Liver (tissue), 9 donors: Measurements from ENCODE around the gene CEACAM18. TPM values are rescaled to one million over a fixed set of nuclear protein-coding genes. Genes with fewer than 3 reads are reported as not detected.
"Not testable (repeated sequence)": the region's sequence is repeated elsewhere in the genome, so short reads cannot be mapped to it uniquely, and the experiment has no call there.

Source experiments
- DNase-seq: peaks from one replicate; pipeline ENCODE4 v3.0.0-alpha.2; 2017; ENCODE audit warnings: low spot score
- H3K27ac ChIP-seq, 2 donors: one replicate each; pipeline ENCODE4 v1.7.0; 2013; ENCODE audit warnings: inconsistent platforms in 2 of 2, low read length in 2 of 2, control low read depth in 1 of 2, low read depth in 1 of 2, mild to moderate bottlenecking in 1 of 2
- H3K27me3 ChIP-seq, 4 donors: one replicate each; pipeline versions ENCODE4 v1.6.1 to v1.7.0; 2013; ENCODE audit warnings: low read length in 3 of 4, inconsistent platforms in 1 of 4, mild to moderate bottlenecking in 1 of 4, moderate library complexity in 1 of 4; ENCODE audit not compliant: control insufficient read depth in 4 of 4, insufficient read depth in 4 of 4
- H3K36me3 ChIP-seq, 4 donors: one replicate each; pipeline versions ENCODE4 v1.6.1 to v1.7.0; 2013; ENCODE audit warnings: low read length in 3 of 4, mild to moderate bottlenecking in 3 of 4, low read depth in 1 of 4, moderate library complexity in 1 of 4; ENCODE audit not compliant: control insufficient read depth in 4 of 4, insufficient read depth in 3 of 4
- H3K4me1 ChIP-seq, 4 donors: one replicate each; pipeline versions ENCODE4 v1.6.1 to v1.7.0; 2013; ENCODE audit warnings: low read length in 3 of 4, mild to moderate bottlenecking in 3 of 4, moderate library complexity in 1 of 4; ENCODE audit not compliant: control insufficient read depth in 4 of 4, insufficient read depth in 4 of 4
- H3K4me3 ChIP-seq, 3 donors: one replicate each; pipeline versions ENCODE4 v1.6.1 to v1.7.0; 2013; ENCODE audit warnings: low read length in 3 of 3, control low read depth in 1 of 3, low read depth in 1 of 3, mild to moderate bottlenecking in 1 of 3
- H3K9ac ChIP-seq, 2 donors: one replicate each; pipeline ENCODE4 v1.7.0; 2013; ENCODE audit warnings: low read length in 2 of 2, mild to moderate bottlenecking in 2 of 2, moderate library complexity in 2 of 2, control low read depth in 1 of 2, low read depth in 1 of 2
- H3K9me3 ChIP-seq, 4 donors: one replicate each; pipeline versions ENCODE4 v1.6.1 to v1.7.0; 2013; ENCODE audit warnings: low read length in 3 of 4; ENCODE audit not compliant: control insufficient read depth in 4 of 4
- ATF3 ChIP-seq: IDR thresholded peaks from 2 replicates; pipeline ENCODE4 v1.6.1; 2016; ENCODE audit warnings: antibody characterized with exemption
- CTCF ChIP-seq: fragments of 150-350 bp; IDR thresholded peaks from 2 replicates; pipeline ENCODE4 v1.5.1; 2017; ENCODE audit warnings: improper control_type of control experiment, low read depth, low read length; ENCODE audit not compliant: missing input control
- EGR1 ChIP-seq, 2 donors: IDR thresholded peaks; 2 replicates each; pipeline ENCODE4 v1.6.1; 2016 to 2018; ENCODE audit warnings: antibody characterized with exemption in 2 of 2, low read depth in 2 of 2
- FOXA1 ChIP-seq: IDR thresholded peaks from 2 replicates; pipeline ENCODE4 v1.6.1; 2016; ENCODE audit warnings: antibody characterized with exemption
- FOXA2 ChIP-seq: IDR thresholded peaks from 2 replicates; pipeline ENCODE4 v1.6.1; 2016; ENCODE audit warnings: antibody characterized with exemption
- GABPA ChIP-seq, 2 donors: IDR thresholded peaks in 1 of 2; conservative IDR thresholded peaks in 1 of 2; 2 replicates each; pipeline ENCODE4 v1.6.1; 2016; ENCODE audit warnings: antibody characterized with exemption in 2 of 2, mild to moderate bottlenecking in 1 of 2, moderate library complexity in 1 of 2
- HNF4A ChIP-seq, 2 donors: conservative IDR thresholded peaks; 2 replicates each; pipeline ENCODE4 v1.6.1; 2016; ENCODE audit warnings: antibody characterized with exemption in 2 of 2, mild to moderate bottlenecking in 2 of 2
- HNF4G ChIP-seq: IDR thresholded peaks from 2 replicates; pipeline ENCODE4 v1.6.1; 2016; ENCODE audit warnings: antibody characterized with exemption
- MAX ChIP-seq: IDR thresholded peaks from 2 replicates; pipeline ENCODE4 v1.6.1; 2016; ENCODE audit warnings: antibody characterized with exemption
- NR2F2 ChIP-seq: IDR thresholded peaks from 2 replicates; pipeline ENCODE4 v1.6.1; 2016; ENCODE audit warnings: antibody characterized with exemption
- RAD21 ChIP-seq, 2 donors: IDR thresholded peaks; 2 replicates each; pipeline ENCODE4 v1.6.1; 2016; ENCODE audit warnings: antibody characterized with exemption in 2 of 2, mild to moderate bottlenecking in 2 of 2
- REST ChIP-seq: IDR thresholded peaks from 2 replicates; pipeline ENCODE4 v1.6.1; 2016; ENCODE audit warnings: antibody characterized with exemption, mild to moderate bottlenecking
- RXRA ChIP-seq, 2 donors: IDR thresholded peaks; 2 replicates each; pipeline ENCODE4 v1.6.1; 2017 to 2018; ENCODE audit warnings: antibody characterized with exemption in 2 of 2, mild to moderate bottlenecking in 1 of 2
- YY1 ChIP-seq: IDR thresholded peaks from 2 replicates; pipeline ENCODE4 v1.6.1; 2016; ENCODE audit warnings: antibody characterized with exemption, mild to moderate bottlenecking
- ZBTB33 ChIP-seq: IDR thresholded peaks from 2 replicates; pipeline ENCODE4 v1.6.1; 2016; ENCODE audit warnings: antibody characterized with exemption
- WGBS: extraction: QIAGEN DNeasy Blood & Tissue Kit; methylation state at CpG from one replicate; pipeline ENCODE4 v1.1.7; 2013; 5-methylcytosine and 5-hydroxymethylcytosine counted together
- polyA plus RNA-seq, 2 donors: library from polyadenylated mRNA; stranded (reverse) in 1 of 2; unstranded in 1 of 2; fragments of 200-250 nt in 1 of 2; fragments of >200 nt in 1 of 2; fragmentation: Nextera tagmentation in 1 of 2; extraction: Ambion mirVana in 1 of 2; gene quantifications; one replicate each; pipeline versions ENCODE4 v1.2.1 to v1.2.3, GENCODE V29; 2013 to 2015
- total RNA-seq, 2 donors: library from RNA; depleted of rRNA; stranded (reverse); fragments of >200 nt; gene quantifications; one replicate each; pipeline ENCODE4 v1.2.3, GENCODE V29; 2014
- donor health status: healthy.
- donor health status: healthy.
- donor health status: healthy.
- donor health status: healthy.
- donor health status: healthy.

CEACAM18 gene
- total and polyA plus RNA-seq, 4 donors, result not detected

GRCh38 chr19:51440846-51441409, 37.4 kb upstream of the CEACAM18 start:
- TF ChIP-seq FOXA2, result no peak
- no peak for TF ChIP-seq YY1
- no peak for TF ChIP-seq HNF4G
- TF ChIP-seq REST, result no peak
- no peak for TF ChIP-seq RXRA (IDR thresholded peaks at IDR 0.05)
- no peaks in the 10 kb centered on the region for H3K27me3 ChIP-seq
- no peaks in the 10 kb centered on the region for H3K4me1 ChIP-seq
- H3K9me3 ChIP-seq, result no peaks in the 10 kb centered on the region
- H3K27ac ChIP-seq, result no peak overlapping the region
- H3K4me3 ChIP-seq, result no peak overlapping the region
- H3K9ac ChIP-seq, result no peak overlapping the region
- no peaks in the 10 kb centered on the region for H3K36me3 ChIP-seq
- 39% methylated on average over 11 of the region's 11 CpGs for WGBS
- no peak for DNase-seq

- no peak overlapping the region for H3K4me3 ChIP-seq
- H3K4me1 ChIP-seq, result no peaks in the 10 kb centered on the region
- H3K9me3 ChIP-seq, result no peaks in the 10 kb centered on the region
- 57% methylated on average over 31 of the region's 31 CpGs for WGBS
- H3K36me3 ChIP-seq, result no peaks in the 10 kb centered on the region
- no peak overlapping the region for H3K9ac ChIP-seq
- TF ChIP-seq ATF3, result no peak
- no peak for TF ChIP-seq NR2F2
- TF ChIP-seq GABPA (IDR thresholded peaks at IDR 0.05 in 1 of 2, conservative IDR thresholded peaks at IDR 0.05 in 1 of 2), result no peak
- no peak for TF ChIP-seq CTCF
- TF ChIP-seq RAD21 (IDR thresholded peaks at IDR 0.05), result no peak
- TF ChIP-seq MAX, result no peak
- TF ChIP-seq HNF4A (conservative IDR thresholded peaks at IDR 0.05), result no peak
- no peak for TF ChIP-seq ZBTB33
- TF ChIP-seq EGR1 (IDR thresholded peaks at IDR 0.05; ENCODE audit: low read depth in 2 of 2), result no peak
- no peak for TF ChIP-seq FOXA2
- TF ChIP-seq FOXA1, result no peak
- no peak for DNase-seq
- no peaks in the 10 kb centered on the region for H3K27me3 ChIP-seq
- H3K27ac ChIP-seq, result no peak overlapping the region
Measured at GRCh38 chr19:51441410-51442390, 36.6 kb upstream of the CEACAM18 start.

GRCh38 chr19:51447510-51447909, 30.8 kb upstream of the CEACAM18 start:
- H3K36me3 ChIP-seq, H3K27me3 ChIP-seq, H3K4me3 ChIP-seq, H3K27ac ChIP-seq, H3K9ac ChIP-seq, H3K9me3 ChIP-seq, H3K4me1 ChIP-seq, DNase-seq: not testable (repeated sequence)
- 73% methylated on average over 3 of the region's 3 CpGs for WGBS
